Measurements from ENCODE around the gene DSC1.

Gene DSC1

DNA sequence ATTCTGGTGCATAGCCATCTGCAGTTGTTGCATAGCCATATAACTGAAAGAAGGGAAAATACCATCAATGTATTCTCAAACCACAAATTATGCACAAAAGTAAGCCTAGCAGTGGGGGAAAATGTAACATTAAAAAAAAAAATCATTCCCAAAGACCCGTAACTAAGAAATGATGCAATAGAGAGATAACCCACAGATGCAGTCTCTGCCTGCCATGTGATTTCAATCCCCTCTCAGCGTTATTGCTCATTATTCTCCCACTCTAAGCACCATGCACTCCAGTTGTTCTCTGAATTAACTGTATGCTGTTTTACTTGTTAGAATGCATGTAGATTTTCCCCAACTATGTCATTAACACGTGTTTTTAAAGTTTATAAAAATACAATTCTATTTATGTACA is 14.1 kb downstream of the DSC1 start:
- TF ChIP-seq L3MBTL2 (conservative IDR thresholded peaks at IDR 0.05) (no peak), BHLHE40 (IDR thresholded peaks at IDR 0.05; ENCODE audit: borderline replicate concordance) (no peak), LEF1 (IDR thresholded peaks at IDR 0.05; ENCODE audit: borderline replicate concordance) (no peak), ARNT (IDR thresholded peaks at IDR 0.05) (no peak), NFRKB (IDR thresholded peaks at IDR 0.05) (no peak), SP1 (IDR thresholded peaks at IDR 0.05) (no peak), SUZ12 (IDR thresholded peaks at IDR 0.05) (no peak), FOXK2 (IDR thresholded peaks at IDR 0.05) (no peak), FOXA1 (IDR thresholded peaks at IDR 0.05) (no peak), FOXM1 (IDR thresholded peaks at IDR 0.05; ENCODE audit: borderline replicate concordance) (no peak), ZNF384 (IDR thresholded peaks at IDR 0.05) (no peak), ELF4 (IDR thresholded peaks at IDR 0.05) (no peak), CTBP1 (IDR thresholded peaks at IDR 0.05; ENCODE audit: borderline replicate concordance) (no peak)
- TF ChIP-seq, protein P1, sequence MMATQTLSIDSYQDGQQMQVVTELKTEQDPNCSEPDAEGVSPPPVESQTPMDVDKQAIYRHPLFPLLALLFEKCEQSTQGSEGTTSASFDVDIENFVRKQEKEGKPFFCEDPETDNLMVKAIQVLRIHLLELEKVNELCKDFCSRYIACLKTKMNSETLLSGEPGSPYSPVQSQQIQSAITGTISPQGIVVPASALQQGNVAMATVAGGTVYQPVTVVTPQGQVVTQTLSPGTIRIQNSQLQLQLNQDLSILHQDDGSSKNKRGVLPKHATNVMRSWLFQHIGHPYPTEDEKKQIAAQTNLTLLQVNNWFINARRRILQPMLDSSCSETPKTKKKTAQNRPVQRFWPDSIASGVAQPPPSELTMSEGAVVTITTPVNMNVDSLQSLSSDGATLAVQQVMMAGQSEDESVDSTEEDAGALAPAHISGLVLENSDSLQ (IDR thresholded peaks at IDR 0.05): no peak
- DNase-seq (ENCODE audit: extremely low spot score): no peak
- ChIA-PET POLR2A (no interaction called here), CTCF (no interaction called here)

DNA sequence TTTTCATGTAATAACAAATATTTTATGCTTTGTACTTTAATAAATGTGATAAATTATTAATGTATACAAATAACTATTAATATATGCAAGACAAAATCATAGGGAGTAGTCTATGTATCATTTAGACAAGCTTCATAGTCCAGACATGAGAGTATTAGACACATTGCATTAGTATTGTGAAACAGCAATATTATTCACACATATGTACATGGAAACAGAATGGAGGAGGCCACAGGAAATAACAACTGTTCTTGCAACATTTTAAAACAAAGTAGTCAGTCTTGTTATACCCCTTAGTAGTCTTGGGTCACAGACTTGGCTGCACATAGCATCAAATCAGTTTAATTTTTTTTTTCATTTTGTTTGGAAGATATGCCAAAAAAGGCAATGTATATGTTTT is 15.8 kb downstream of the DSC1 start:
- no peak for TF ChIP-seq ELF4 (IDR thresholded peaks at IDR 0.05)
- TF ChIP-seq FOXM1 (IDR thresholded peaks at IDR 0.05; ENCODE audit: borderline replicate concordance): no peak
- no peak for TF ChIP-seq L3MBTL2 (conservative IDR thresholded peaks at IDR 0.05)
- no peak for TF ChIP-seq BHLHE40 (IDR thresholded peaks at IDR 0.05; ENCODE audit: borderline replicate concordance)
- no peak for TF ChIP-seq HDGF (IDR thresholded peaks at IDR 0.05; ENCODE audit: borderline replicate concordance)
- TF ChIP-seq CTBP1 (IDR thresholded peaks at IDR 0.05; ENCODE audit: borderline replicate concordance): no peak
- TF ChIP-seq FOXA1 (IDR thresholded peaks at IDR 0.05): no peak
- TF ChIP-seq TARDBP (IDR thresholded peaks at IDR 0.05): no peak
- no peak for TF ChIP-seq NFRKB (IDR thresholded peaks at IDR 0.05)
- no peak for TF ChIP-seq FOXK2 (IDR thresholded peaks at IDR 0.05)
- TF ChIP-seq ZNF384 (IDR thresholded peaks at IDR 0.05): no peak
- TF ChIP-seq, protein P1 (IDR thresholded peaks at IDR 0.05): no peak
- TF ChIP-seq SUZ12 (IDR thresholded peaks at IDR 0.05): no peak
- TF ChIP-seq ARNT (IDR thresholded peaks at IDR 0.05): no peak
- TF ChIP-seq SP1 (IDR thresholded peaks at IDR 0.05): no peak
- no peak for TF ChIP-seq LEF1 (IDR thresholded peaks at IDR 0.05; ENCODE audit: borderline replicate concordance)

DNA sequence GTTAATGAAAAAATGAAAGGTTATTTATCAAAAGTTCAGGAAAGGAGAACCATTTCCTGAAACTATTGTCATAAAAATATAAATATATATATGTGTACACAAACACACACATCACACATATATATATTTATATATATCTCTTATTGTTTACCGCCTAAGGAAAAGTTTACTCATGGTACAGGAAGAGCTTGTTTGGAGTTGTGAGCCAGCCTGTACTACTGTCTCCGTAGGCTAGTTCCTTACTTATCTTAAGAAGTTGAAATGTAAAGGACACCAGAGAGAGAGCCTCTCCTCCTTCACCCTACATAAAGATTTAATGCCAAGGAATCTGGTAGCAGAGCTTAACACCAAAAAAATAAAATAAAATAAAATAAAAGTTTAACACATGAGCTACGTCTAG is 19.6 kb downstream of the DSC1 start:
- ChIA-PET CTCF (no interaction called here), POLR2A (no interaction called here)
- DNase-seq (ENCODE audit: extremely low spot score): no peak
- TF ChIP-seq FOXK2 (IDR thresholded peaks at IDR 0.05): no peak
- no peak for TF ChIP-seq SP1 (IDR thresholded peaks at IDR 0.05)
- TF ChIP-seq NFRKB (IDR thresholded peaks at IDR 0.05): no peak
- no peak for TF ChIP-seq L3MBTL2 (conservative IDR thresholded peaks at IDR 0.05)
- TF ChIP-seq CTBP1 (IDR thresholded peaks at IDR 0.05; ENCODE audit: borderline replicate concordance): no peak
- no peak for TF ChIP-seq ZNF384 (IDR thresholded peaks at IDR 0.05)
- TF ChIP-seq ARNT (IDR thresholded peaks at IDR 0.05): no peak
- TF ChIP-seq, protein P1 (IDR thresholded peaks at IDR 0.05): no peak

More for the DNA sequence above, 15.8 kb downstream of the DSC1 start:
- ChIA-PET CTCF (no interaction called here), POLR2A (no interaction called here)
- DNase-seq (ENCODE audit: extremely low spot score): no peak

DNA sequence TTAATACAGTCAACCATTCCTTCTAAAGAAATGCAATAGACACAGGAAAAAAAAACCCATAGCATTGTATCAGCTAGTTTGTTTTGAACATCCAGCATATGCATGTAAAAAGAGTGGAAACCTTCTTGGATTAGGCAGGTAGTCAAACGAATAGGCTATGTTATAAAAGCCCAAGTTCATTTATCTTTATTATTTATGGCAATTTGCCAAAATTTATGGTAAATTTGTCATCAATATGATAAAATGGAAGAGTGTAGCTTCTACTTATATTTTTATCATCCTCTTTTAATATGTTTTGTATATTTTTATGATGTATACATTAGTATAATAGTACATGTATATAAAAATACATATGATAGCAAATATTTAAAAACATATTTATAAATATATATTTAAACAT is 23.9 kb downstream of the DSC1 start:
- TF ChIP-seq SUZ12 (IDR thresholded peaks at IDR 0.05) (no peak), CTBP1 (IDR thresholded peaks at IDR 0.05; ENCODE audit: borderline replicate concordance) (no peak), LEF1 (IDR thresholded peaks at IDR 0.05; ENCODE audit: borderline replicate concordance) (no peak), SP1 (IDR thresholded peaks at IDR 0.05) (no peak), TARDBP (IDR thresholded peaks at IDR 0.05) (no peak), FOXM1 (IDR thresholded peaks at IDR 0.05; ENCODE audit: borderline replicate concordance) (no peak), NFRKB (IDR thresholded peaks at IDR 0.05) (no peak), ARNT (IDR thresholded peaks at IDR 0.05) (no peak), ELF4 (IDR thresholded peaks at IDR 0.05) (no peak), ZNF384 (IDR thresholded peaks at IDR 0.05) (no peak), HDGF (IDR thresholded peaks at IDR 0.05; ENCODE audit: borderline replicate concordance) (no peak), FOXA1 (IDR thresholded peaks at IDR 0.05) (no peak), FOXK2 (IDR thresholded peaks at IDR 0.05) (no peak), L3MBTL2 (conservative IDR thresholded peaks at IDR 0.05) (no peak), BHLHE40 (IDR thresholded peaks at IDR 0.05; ENCODE audit: borderline replicate concordance) (no peak)
- TF ChIP-seq, protein P1 (IDR thresholded peaks at IDR 0.05): no peak
- POLR2A ChIA-PET: no interaction called here
- CTCF ChIA-PET: no interaction called here
- no peak for DNase-seq (ENCODE audit: extremely low spot score)

DNA sequence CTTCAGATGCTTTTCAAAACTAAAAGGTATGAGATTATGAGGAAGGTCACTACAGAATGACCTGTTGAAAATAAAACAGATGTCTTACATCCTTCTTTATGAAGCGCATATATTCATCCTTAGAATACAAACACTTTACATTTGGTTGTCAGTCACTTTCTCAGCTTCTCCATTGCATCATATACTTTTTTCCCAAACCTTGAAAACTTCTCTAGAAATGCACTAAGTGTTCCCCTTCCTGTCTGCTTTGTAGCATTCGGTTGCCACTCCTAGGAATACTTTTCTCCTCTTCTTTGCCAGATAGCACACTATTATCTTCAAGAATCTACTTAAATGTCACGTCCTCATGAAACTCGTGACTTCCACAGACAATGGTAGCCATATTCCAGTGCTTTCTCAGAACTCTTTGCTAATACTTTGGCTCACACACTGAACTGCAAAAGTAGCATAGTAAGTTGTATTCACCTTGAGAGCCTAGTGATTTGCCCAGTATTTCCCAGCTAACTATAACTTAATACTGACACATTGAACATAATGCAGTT is 27.6 kb downstream of the DSC1 start:
- POLR2A ChIA-PET: no interaction called here
- TF ChIP-seq FOXK2 (IDR thresholded peaks at IDR 0.05): no peak
- no peak for TF ChIP-seq TARDBP (IDR thresholded peaks at IDR 0.05)
- TF ChIP-seq BHLHE40 (IDR thresholded peaks at IDR 0.05; ENCODE audit: borderline replicate concordance): no peak
- TF ChIP-seq NFRKB (IDR thresholded peaks at IDR 0.05): no peak
- TF ChIP-seq SP1 (IDR thresholded peaks at IDR 0.05): no peak
- no peak for TF ChIP-seq ZNF384 (IDR thresholded peaks at IDR 0.05)
- no peak for TF ChIP-seq FOXA1 (IDR thresholded peaks at IDR 0.05)
- TF ChIP-seq, protein P1 (IDR thresholded peaks at IDR 0.05): no peak
- TF ChIP-seq FOXM1 (IDR thresholded peaks at IDR 0.05; ENCODE audit: borderline replicate concordance): no peak
- TF ChIP-seq ELF4 (IDR thresholded peaks at IDR 0.05): no peak
- no peak for TF ChIP-seq L3MBTL2 (conservative IDR thresholded peaks at IDR 0.05)
- TF ChIP-seq LEF1 (IDR thresholded peaks at IDR 0.05; ENCODE audit: borderline replicate concordance): no peak
- no peak for TF ChIP-seq HDGF (IDR thresholded peaks at IDR 0.05; ENCODE audit: borderline replicate concordance)
- no peak for TF ChIP-seq SUZ12 (IDR thresholded peaks at IDR 0.05)
- no peak for DNase-seq (ENCODE audit: extremely low spot score)
- CTCF ChIA-PET: no interaction called here
